ENCODE measurements around the gene PCDHGA8. TPM values are rescaled to one million over a fixed set of nuclear protein-coding genes. Genes with fewer than 3 reads are reported as not detected.
"Not testable (repeated sequence)": the region's sequence is repeated elsewhere in the genome, so short reads cannot be mapped to it uniquely, and the experiment has no call there.

Gene PCDHGA8
- total and polyA plus RNA-seq, 3 experiments from 2014 or later = 0.04 TPM; not detected in 2

- Histone ChIP-seq H3K4me3 (ENCODE audit: low read length) (peak within 1 kb of the TSS; percentile 13), H3K36me3 (ENCODE audit: insufficient read depth, low read length) (no peaks in the 10 kb centered on the region), H3K27ac (ENCODE audit: low read depth, low read length) (no peak within 1 kb of the TSS), H3K4me1 (ENCODE audit: insufficient read depth, low read length) (no peaks in the 10 kb centered on the region), H3K9me3 (ENCODE audit: low read length) (no peaks in the 10 kb centered on the region), H3K27me3 (ENCODE audit: insufficient read depth, low read length, poor library complexity, severe bottlenecking) (peaks cover 25% of the 10 kb centered on the region)
- no peak within 1 kb of the TSS for H3K27ac Mint-ChIP-seq
- peak within 1 kb of the TSS in 5 of 7 donors; percentile 50 to 82 (median 60) for H3K4me3 Mint-ChIP-seq
- H3K4me1 Mint-ChIP-seq = no peaks in the 10 kb centered on the region
- no peak for DNase-seq
- H3K36me3 Mint-ChIP-seq = peaks cover 0 to 9% (median 3%) of the 10 kb centered on the region in 3 donors
- POLR2A ChIA-PET = no interaction called here
- H3K27me3 Mint-ChIP-seq = peaks cover 60 to 72% of the 10 kb centered on the region in 2 donors
- peaks cover 17 to 59% (median 46%) of the 10 kb centered on the region in 5 donors for H3K9me3 Mint-ChIP-seq
- CTCF ChIA-PET = interaction anchor here (1.0 kb wide), 1 partner anchor 10 kb away, joined by 3 read pairs; the partner anchor contains the start of gene PCDHGA10
These were observed 10.3 kb downstream of the PCDHGA8 start, which contains the start of gene PCDHGA9 for GRCh38 chr5:141402553-141403243. Gene PCDHGA9 (plus strand): TSS chr5:141402778. CDS start chr5:141402953, 175 bp downstream.

- H3K27me3 Mint-ChIP-seq = peaks cover 64 to 77% of the 10 kb centered on the region in 2 donors
- H3K36me3 Mint-ChIP-seq = peaks cover 0 to 12% (median 3%) of the 10 kb centered on the region in 3 donors
- H3K4me1 Mint-ChIP-seq = peaks cover 0 to 2% (median 0%) of the 10 kb centered on the region in 3 donors
- no peaks in the 10 kb centered on the region for H3K9me3 ChIP-seq (ENCODE audit: low read length)
- no peaks in the 10 kb centered on the region for H3K36me3 ChIP-seq (ENCODE audit: insufficient read depth, low read length)
- CTCF ChIA-PET = interaction anchor here (1.0 kb wide), 1 partner anchor 9 kb away, joined by 3 read pairs; the partner anchor contains the start of gene PCDHGA10
- H3K27ac Mint-ChIP-seq = no peak overlapping the region
- H3K27ac ChIP-seq (ENCODE audit: low read depth, low read length) = no peak overlapping the region
- H3K27me3 ChIP-seq (ENCODE audit: insufficient read depth, low read length, poor library complexity, severe bottlenecking) = peaks cover 25% of the 10 kb centered on the region
- H3K4me3 Mint-ChIP-seq = no peak overlapping the region
- no peak for DNase-seq
- no peak overlapping the region for H3K4me3 ChIP-seq (ENCODE audit: low read length)
- H3K4me1 ChIP-seq (ENCODE audit: insufficient read depth, low read length) = no peaks in the 10 kb centered on the region
- peaks cover 17 to 64% (median 49%) of the 10 kb centered on the region in 5 donors for H3K9me3 Mint-ChIP-seq
- POLR2A ChIA-PET = no interaction called here
These were observed 11.0 kb downstream of the PCDHGA8 start for GRCh38 chr5:141403387-141403786.

GRCh38 chr5:141407790-141408505 is 15.5 kb downstream of the PCDHGA8 start, which contains the start of gene PCDHGB6:
Gene PCDHGB6 (plus strand): TSS chr5:141408021. CDS start chr5:141408203, 182 bp downstream.
- CTCF ChIA-PET = interaction anchor here (0.8 to 1.5 kb wide), 3 partner anchors 9 to 159 kb away, joined by 3 to 4 read pairs (median 3); partner anchors contain the start of gene PCDHGB7
- H3K4me1 ChIP-seq (ENCODE audit: insufficient read depth, low read length); POLR2A ChIA-PET; H3K9me3 ChIP-seq (ENCODE audit: low read length); H3K27ac ChIP-seq (ENCODE audit: low read depth, low read length); H3K4me1 Mint-ChIP-seq; H3K4me3 ChIP-seq (ENCODE audit: low read length); H3K36me3 ChIP-seq (ENCODE audit: insufficient read depth, low read length): not testable (repeated sequence)
- Mint-ChIP-seq H3K9me3 (peaks cover 20 to 62% (median 48%) of the 10 kb centered on the region in 5 donors), H3K27ac (peak within 1 kb of the TSS in 2 of 8 donors; percentile 26 to 93), H3K4me3 (peak within 1 kb of the TSS in 3 of 7 donors; percentile 25 to 44 (median 26)), H3K36me3 (peaks cover 0 to 12% (median 1%) of the 10 kb centered on the region in 3 donors), H3K27me3 (peaks cover 71 to 77% of the 10 kb centered on the region in 2 donors)
- DNase-seq = peak in 1 of 5 donors; percentile 13
- peaks cover 41% of the 10 kb centered on the region for H3K27me3 ChIP-seq (ENCODE audit: insufficient read depth, low read length, poor library complexity, severe bottlenecking)

GRCh38 chr5:141409598-141410306 is 17.3 kb downstream of the PCDHGA8 start:
- Mint-ChIP-seq H3K27me3 (peaks cover 72 to 79% of the 10 kb centered on the region in 2 donors), H3K4me3 (no peak overlapping the region), H3K9me3 (peaks cover 23 to 61% (median 56%) of the 10 kb centered on the region in 5 donors), H3K4me1 (peaks cover 16 to 20% (median 17%) of the 10 kb centered on the region in 3 donors), H3K27ac (peak overlapping the region in 1 of 8 donors; percentile 83), H3K36me3 (peaks cover 0 to 17% (median 4%) of the 10 kb centered on the region in 3 donors)
- Histone ChIP-seq H3K36me3 (ENCODE audit: insufficient read depth, low read length) (no peaks in the 10 kb centered on the region), H3K4me1 (ENCODE audit: insufficient read depth, low read length) (peaks cover 7% of the 10 kb centered on the region), H3K27me3 (ENCODE audit: insufficient read depth, low read length, poor library complexity, severe bottlenecking) (peaks cover 54% of the 10 kb centered on the region), H3K27ac (ENCODE audit: low read depth, low read length) (no peak overlapping the region), H3K4me3 (ENCODE audit: low read length) (no peak overlapping the region), H3K9me3 (ENCODE audit: low read length) (no peaks in the 10 kb centered on the region)
- POLR2A ChIA-PET = no interaction called here
- DNase-seq = no peak
- CTCF ChIA-PET = no interaction called here

GRCh38 chr5:141411575-141411974 is 19.1 kb downstream of the PCDHGA8 start:
- no peak overlapping the region for H3K27ac ChIP-seq (ENCODE audit: low read depth, low read length)
- ChIA-PET CTCF (no interaction called here), POLR2A (no interaction called here)
- DNase-seq = no peak
- no peaks in the 10 kb centered on the region for H3K36me3 ChIP-seq (ENCODE audit: insufficient read depth, low read length)
- Mint-ChIP-seq H3K4me1 (peaks cover 17 to 26% (median 18%) of the 10 kb centered on the region in 3 donors), H3K9me3 (peaks cover 16 to 58% (median 55%) of the 10 kb centered on the region in 5 donors), H3K4me3 (no peak overlapping the region), H3K27ac (no peak overlapping the region), H3K27me3 (peaks cover 67 to 76% of the 10 kb centered on the region in 2 donors), H3K36me3 (peaks cover 0 to 16% (median 4%) of the 10 kb centered on the region in 3 donors)
- peaks cover 7% of the 10 kb centered on the region for H3K4me1 ChIP-seq (ENCODE audit: insufficient read depth, low read length)
- H3K9me3 ChIP-seq (ENCODE audit: low read length) = no peaks in the 10 kb centered on the region
- H3K27me3 ChIP-seq (ENCODE audit: insufficient read depth, low read length, poor library complexity, severe bottlenecking) = peaks cover 57% of the 10 kb centered on the region
- H3K4me3 ChIP-seq (ENCODE audit: low read length) = no peak overlapping the region

- peak within 1 kb of the TSS in 2 of 8 donors; percentile 10 to 38 for H3K27ac Mint-ChIP-seq
- peak; percentile 33 to 61 (median 41) for DNase-seq
- peaks cover 63 to 77% of the 10 kb centered on the region in 2 donors for H3K27me3 Mint-ChIP-seq
- Histone ChIP-seq H3K4me1 (ENCODE audit: insufficient read depth, low read length) (peaks cover 7% of the 10 kb centered on the region), H3K27ac (ENCODE audit: low read depth, low read length) (no peak within 1 kb of the TSS), H3K27me3 (ENCODE audit: insufficient read depth, low read length, poor library complexity, severe bottlenecking) (peaks cover 59% of the 10 kb centered on the region), H3K9me3 (ENCODE audit: low read length) (no peaks in the 10 kb centered on the region), H3K4me3 (ENCODE audit: low read length) (peak within 1 kb of the TSS; percentile 77), H3K36me3 (ENCODE audit: insufficient read depth, low read length) (no peaks in the 10 kb centered on the region)
- POLR2A ChIA-PET = no interaction called here
- H3K9me3 Mint-ChIP-seq = peaks cover 16 to 57% (median 55%) of the 10 kb centered on the region in 5 donors
- CTCF ChIA-PET = interaction anchor here (0.7 to 2.1 kb wide), 12 partner anchors 10 to 151 kb away, joined by 3 to 10 read pairs (median 4); partner anchors contain the start of genes PCDHGA9 and TAF7
- H3K4me3 Mint-ChIP-seq = peak within 1 kb of the TSS; percentile 77 to 95 (median 84)
- H3K4me1 Mint-ChIP-seq = peaks cover 20 to 29% (median 21%) of the 10 kb centered on the region in 3 donors
- H3K36me3 Mint-ChIP-seq = peaks cover 0 to 19% (median 4%) of the 10 kb centered on the region in 3 donors
These were observed 20.6 kb downstream of the PCDHGA8 start, which contains the start of gene PCDHGA10 for GRCh38 chr5:141412854-141413539. Gene PCDHGA10 (plus strand): TSS chr5:141412987. CDS start chr5:141413176, 189 bp downstream.
